SK-N-SH treated with all-trans-retinoic acid at 6 μM for 48 hours (cell line): ENCODE measurements around the gene UVSSA.

Experiments
- ATAC-seq: fragments of 200-7000 bp; cut with Tn5 transposase; 3 replicates; pipeline ENCODE4 v1.9.1; 2020; ENCODE audit warnings: mild to moderate bottlenecking, moderate library complexity
- ARNTL ChIP-seq: fragments of 450-650 bp; formaldehyde crosslinking; IDR thresholded peaks from 2 replicates; pipeline ENCODE4 v1.5.0; 2020; ENCODE audit warnings: low read depth, mild to moderate bottlenecking, moderate library complexity, borderline replicate concordance
- BACH2 ChIP-seq: fragments of 250-450 bp; sonication (Bioruptor Pico); IDR thresholded peaks from 2 replicates; pipeline ENCODE4 v1.9.0; 2021; ENCODE audit warnings: mild to moderate bottlenecking, borderline replicate concordance
- CSDC2 ChIP-seq: fragments of 250-450 bp; sonication (Bioruptor Pico); IDR thresholded peaks from 2 replicates; pipeline ENCODE4 v1.5.0; 2020; ENCODE audit warnings: mild to moderate bottlenecking, moderate library complexity
- ESRRG ChIP-seq: fragments of 250-450 bp; sonication (Bioruptor Pico); IDR thresholded peaks from 2 replicates; pipeline ENCODE4 v1.6.1; 2021; ENCODE audit warnings: mild to moderate bottlenecking
- GLIS3 ChIP-seq: fragments of 250-450 bp; sonication (Bioruptor Pico); IDR thresholded peaks from 2 replicates; pipeline ENCODE4 v1.5.0; 2020; ENCODE audit warnings: mild to moderate bottlenecking, moderate library complexity
- ISL1 ChIP-seq: fragments of 250-450 bp; sonication (Bioruptor Pico); IDR thresholded peaks from 2 replicates; pipeline ENCODE4 v2.1.2; 2022; ENCODE audit warnings: mild to moderate bottlenecking, moderate library complexity
- OSR1 ChIP-seq: fragments of 250-450 bp; sonication (Bioruptor Pico); IDR thresholded peaks from 2 replicates; pipeline ENCODE4 v1.8.0; 2022; ENCODE audit warnings: moderate library complexity, mild to moderate bottlenecking, inconsistent platforms
- PPARA ChIP-seq: fragments of 250-450 bp; sonication (Bioruptor Pico); IDR thresholded peaks from 2 replicates; pipeline ENCODE4 v1.5.0; 2020; ENCODE audit warnings: mild to moderate bottlenecking, borderline replicate concordance
- RARB ChIP-seq: fragments of 250-450 bp; sonication (Bioruptor Pico); IDR thresholded peaks from 2 replicates; pipeline ENCODE4 v1.8.0; 2021; ENCODE audit warnings: mild to moderate bottlenecking, moderate library complexity
- SNAI2 ChIP-seq: fragments of 250-450 bp; sonication (Bioruptor Pico); IDR thresholded peaks from 2 replicates; pipeline ENCODE4 v1.5.0; 2020; ENCODE audit warnings: mild to moderate bottlenecking, moderate library complexity
- TCF4 ChIP-seq: fragments of 250-450 bp; sonication (Bioruptor Pico); IDR thresholded peaks from 2 replicates; pipeline ENCODE4 v1.8.0; 2021; ENCODE audit warnings: mild to moderate bottlenecking, moderate library complexity, borderline replicate concordance
- TOX ChIP-seq: fragments of 250-450 bp; sonication (Bioruptor Pico); IDR thresholded peaks from 2 replicates; pipeline ENCODE4 v1.8.0; 2021; ENCODE audit warnings: mild to moderate bottlenecking, moderate library complexity, borderline replicate concordance
- ZC3H10 ChIP-seq: fragments of 250-450 bp; sonication (Bioruptor Pico); IDR thresholded peaks from 2 replicates; pipeline ENCODE4 v1.5.1; 2021; ENCODE audit warnings: mild to moderate bottlenecking, moderate library complexity
- ZFP3 ChIP-seq: fragments of 250-450 bp; sonication (Bioruptor Pico); IDR thresholded peaks from 2 replicates; pipeline ENCODE4 v1.5.0; 2020; ENCODE audit warnings: mild to moderate bottlenecking, moderate library complexity
- ZFP30 ChIP-seq: fragments of 450-650 bp; formaldehyde crosslinking; IDR thresholded peaks from 2 replicates; pipeline ENCODE4 v1.5.0; 2022; ENCODE audit warnings: mild to moderate bottlenecking, moderate library complexity
- ZNF565 ChIP-seq: fragments of 450-650 bp; formaldehyde crosslinking; conservative IDR thresholded peaks from 2 replicates; pipeline ENCODE4 v1.5.0; 2020; ENCODE audit warnings: low read depth, mild to moderate bottlenecking, moderate library complexity
- ZNF70 ChIP-seq: fragments of 450-650 bp; formaldehyde crosslinking; IDR thresholded peaks from 2 replicates; pipeline ENCODE4 v1.5.0; 2020; ENCODE audit warnings: mild to moderate bottlenecking, moderate library complexity
- ZNF8 ChIP-seq: fragments of 450-650 bp; formaldehyde crosslinking; IDR thresholded peaks from 2 replicates; pipeline ENCODE4 v1.5.0; 2020; ENCODE audit warnings: mild to moderate bottlenecking, moderate library complexity
- TF ChIP-seq, protein P1 (sequence below): fragments of 250-450 bp; sonication (Bioruptor Pico); IDR thresholded peaks from 2 replicates; pipeline ENCODE4 v1.8.0; 2021; ENCODE audit warnings: low read depth, mild to moderate bottlenecking, moderate library complexity, borderline replicate concordance
- TF ChIP-seq, protein P2 (sequence below): fragments of 250-450 bp; sonication (Bioruptor Pico); IDR thresholded peaks from 2 replicates; pipeline ENCODE4 v1.5.0; 2020; ENCODE audit warnings: mild to moderate bottlenecking, moderate library complexity
- TF ChIP-seq, protein P3 (sequence below): fragments of 250-450 bp; sonication (Bioruptor Pico); IDR thresholded peaks from 2 replicates; pipeline ENCODE4 v1.5.1; 2021; ENCODE audit warnings: mild to moderate bottlenecking, moderate library complexity
- TF ChIP-seq, protein P4 (sequence below): fragments of 250-450 bp; sonication (Bioruptor Pico); IDR thresholded peaks from 2 replicates; pipeline ENCODE4 v1.5.1; 2020; ENCODE audit warnings: low read depth, mild to moderate bottlenecking, moderate library complexity
- TF ChIP-seq, protein P5 (sequence below): fragments of 250-450 bp; sonication (Bioruptor Pico); IDR thresholded peaks from 2 replicates; pipeline ENCODE4 v1.8.0; 2020; ENCODE audit warnings: mild to moderate bottlenecking, moderate library complexity, borderline replicate concordance

Gene UVSSA

DNA sequence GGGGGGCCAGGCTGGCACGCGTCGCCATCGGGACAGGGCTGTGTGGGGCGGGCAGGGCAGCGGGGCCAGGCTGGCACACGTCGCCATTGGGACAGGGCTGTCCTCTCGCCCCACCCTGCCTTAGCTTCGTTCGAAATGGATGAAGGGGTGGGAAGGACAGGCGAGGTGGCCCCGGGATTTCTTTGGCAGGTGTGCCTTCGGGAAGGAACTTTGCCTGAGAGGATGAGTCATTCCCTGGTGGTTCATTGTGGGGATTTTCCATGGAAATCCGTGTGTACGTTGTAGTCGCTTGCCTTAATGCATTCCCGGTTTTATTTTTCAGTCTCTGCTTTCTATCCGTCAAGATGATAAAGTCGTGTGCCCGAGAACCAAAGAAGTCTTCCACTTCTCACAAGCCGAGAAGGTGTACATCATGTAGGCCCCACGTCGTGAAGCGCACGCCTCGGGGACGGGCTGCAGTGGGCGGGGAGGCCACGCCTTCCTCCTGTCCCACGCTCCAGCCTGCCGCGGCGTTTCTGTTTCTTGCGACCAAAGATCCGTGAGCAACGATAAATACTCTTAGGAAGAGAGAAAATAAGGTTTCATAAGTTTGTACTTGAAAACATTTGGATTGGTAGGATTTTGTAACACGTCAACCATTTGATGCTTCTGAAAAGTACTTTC lies 8.1 kb upstream of the UVSSA start:
- ATAC-seq = no peak
- no peak for TF ChIP-seq CSDC2 (CRISPR knock-in tag)
- TF ChIP-seq ARNTL (CRISPR knock-in tag) = no peak
- TF ChIP-seq, protein P1, sequence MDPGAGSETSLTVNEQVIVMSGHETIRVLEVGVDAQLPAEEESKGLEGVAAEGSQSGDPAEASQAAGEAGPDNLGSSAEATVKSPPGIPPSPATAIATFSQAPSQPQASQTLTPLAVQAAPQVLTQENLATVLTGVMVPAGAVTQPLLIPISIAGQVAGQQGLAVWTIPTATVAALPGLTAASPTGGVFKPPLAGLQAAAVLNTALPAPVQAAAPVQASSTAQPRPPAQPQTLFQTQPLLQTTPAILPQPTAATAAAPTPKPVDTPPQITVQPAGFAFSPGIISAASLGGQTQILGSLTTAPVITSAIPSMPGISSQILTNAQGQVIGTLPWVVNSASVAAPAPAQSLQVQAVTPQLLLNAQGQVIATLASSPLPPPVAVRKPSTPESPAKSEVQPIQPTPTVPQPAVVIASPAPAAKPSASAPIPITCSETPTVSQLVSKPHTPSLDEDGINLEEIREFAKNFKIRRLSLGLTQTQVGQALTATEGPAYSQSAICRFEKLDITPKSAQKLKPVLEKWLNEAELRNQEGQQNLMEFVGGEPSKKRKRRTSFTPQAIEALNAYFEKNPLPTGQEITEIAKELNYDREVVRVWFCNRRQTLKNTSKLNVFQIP (CRISPR knock-in tag) = no peak
- no peak for TF ChIP-seq ZFP30
- TF ChIP-seq GLIS3 (CRISPR knock-in tag) = no peak
- no peak for TF ChIP-seq BACH2 (CRISPR knock-in tag)
- TF ChIP-seq ZNF565 (CRISPR knock-in tag) = no peak
- TF ChIP-seq ESRRG (CRISPR knock-in tag) = no peak
- TF ChIP-seq, protein P2, sequence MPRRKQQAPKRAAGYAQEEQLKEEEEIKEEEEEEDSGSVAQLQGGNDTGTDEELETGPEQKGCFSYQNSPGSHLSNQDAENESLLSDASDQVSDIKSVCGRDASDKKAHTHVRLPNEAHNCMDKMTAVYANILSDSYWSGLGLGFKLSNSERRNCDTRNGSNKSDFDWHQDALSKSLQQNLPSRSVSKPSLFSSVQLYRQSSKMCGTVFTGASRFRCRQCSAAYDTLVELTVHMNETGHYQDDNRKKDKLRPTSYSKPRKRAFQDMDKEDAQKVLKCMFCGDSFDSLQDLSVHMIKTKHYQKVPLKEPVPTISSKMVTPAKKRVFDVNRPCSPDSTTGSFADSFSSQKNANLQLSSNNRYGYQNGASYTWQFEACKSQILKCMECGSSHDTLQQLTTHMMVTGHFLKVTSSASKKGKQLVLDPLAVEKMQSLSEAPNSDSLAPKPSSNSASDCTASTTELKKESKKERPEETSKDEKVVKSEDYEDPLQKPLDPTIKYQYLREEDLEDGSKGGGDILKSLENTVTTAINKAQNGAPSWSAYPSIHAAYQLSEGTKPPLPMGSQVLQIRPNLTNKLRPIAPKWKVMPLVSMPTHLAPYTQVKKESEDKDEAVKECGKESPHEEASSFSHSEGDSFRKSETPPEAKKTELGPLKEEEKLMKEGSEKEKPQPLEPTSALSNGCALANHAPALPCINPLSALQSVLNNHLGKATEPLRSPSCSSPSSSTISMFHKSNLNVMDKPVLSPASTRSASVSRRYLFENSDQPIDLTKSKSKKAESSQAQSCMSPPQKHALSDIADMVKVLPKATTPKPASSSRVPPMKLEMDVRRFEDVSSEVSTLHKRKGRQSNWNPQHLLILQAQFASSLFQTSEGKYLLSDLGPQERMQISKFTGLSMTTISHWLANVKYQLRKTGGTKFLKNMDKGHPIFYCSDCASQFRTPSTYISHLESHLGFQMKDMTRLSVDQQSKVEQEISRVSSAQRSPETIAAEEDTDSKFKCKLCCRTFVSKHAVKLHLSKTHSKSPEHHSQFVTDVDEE (CRISPR knock-in tag) = no peak
- no peak for TF ChIP-seq PPARA (CRISPR knock-in tag)
- no peak for TF ChIP-seq TOX (CRISPR knock-in tag)
- TF ChIP-seq SNAI2 = no peak
- TF ChIP-seq ISL1 (CRISPR knock-in tag) = no peak
- no peak for TF ChIP-seq OSR1 (CRISPR knock-in tag)
- TF ChIP-seq RARB (CRISPR knock-in tag) = no peak
- TF ChIP-seq, protein P3, sequence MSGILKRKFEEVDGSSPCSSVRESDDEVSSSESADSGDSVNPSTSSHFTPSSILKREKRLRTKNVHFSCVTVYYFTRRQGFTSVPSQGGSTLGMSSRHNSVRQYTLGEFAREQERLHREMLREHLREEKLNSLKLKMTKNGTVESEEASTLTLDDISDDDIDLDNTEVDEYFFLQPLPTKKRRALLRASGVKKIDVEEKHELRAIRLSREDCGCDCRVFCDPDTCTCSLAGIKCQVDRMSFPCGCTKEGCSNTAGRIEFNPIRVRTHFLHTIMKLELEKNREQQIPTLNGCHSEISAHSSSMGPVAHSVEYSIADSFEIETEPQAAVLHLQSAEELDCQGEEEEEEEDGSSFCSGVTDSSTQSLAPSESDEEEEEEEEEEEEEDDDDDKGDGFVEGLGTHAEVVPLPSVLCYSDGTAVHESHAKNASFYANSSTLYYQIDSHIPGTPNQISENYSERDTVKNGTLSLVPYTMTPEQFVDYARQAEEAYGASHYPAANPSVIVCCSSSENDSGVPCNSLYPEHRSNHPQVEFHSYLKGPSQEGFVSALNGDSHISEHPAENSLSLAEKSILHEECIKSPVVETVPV = no peak

DNA sequence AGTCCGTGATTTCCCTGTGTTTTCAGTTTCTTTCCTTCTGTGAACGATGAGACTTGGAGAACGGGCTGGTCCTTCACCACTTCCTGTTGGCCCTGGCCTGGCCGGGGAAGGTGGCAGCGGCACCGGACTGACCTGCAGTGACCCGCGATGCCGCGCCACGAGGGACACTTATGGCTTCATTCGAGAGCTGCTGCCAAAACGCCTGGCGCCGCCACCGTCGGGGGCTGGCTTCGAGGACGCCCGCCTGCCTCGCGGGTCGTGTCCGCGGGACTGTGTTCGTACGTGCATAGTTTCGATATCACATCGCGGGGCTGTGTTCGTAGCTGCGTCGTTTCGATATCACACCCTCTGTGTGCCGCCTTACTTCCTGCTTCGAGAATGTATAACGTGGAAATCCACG lies 7.5 kb upstream of the UVSSA start:
- no peak for TF ChIP-seq PPARA (CRISPR knock-in tag)
- TF ChIP-seq CSDC2 (CRISPR knock-in tag) = no peak
- TF ChIP-seq TCF4 = no peak
- no peak for TF ChIP-seq ZC3H10 (CRISPR knock-in tag)
- no peak for TF ChIP-seq GLIS3 (CRISPR knock-in tag)
- no peak for TF ChIP-seq ZNF70 (CRISPR knock-in tag)
- TF ChIP-seq, protein P3 = no peak
- TF ChIP-seq ISL1 (CRISPR knock-in tag) = no peak
- TF ChIP-seq ZNF8 (CRISPR knock-in tag) = no peak
- no peak for ATAC-seq

DNA sequence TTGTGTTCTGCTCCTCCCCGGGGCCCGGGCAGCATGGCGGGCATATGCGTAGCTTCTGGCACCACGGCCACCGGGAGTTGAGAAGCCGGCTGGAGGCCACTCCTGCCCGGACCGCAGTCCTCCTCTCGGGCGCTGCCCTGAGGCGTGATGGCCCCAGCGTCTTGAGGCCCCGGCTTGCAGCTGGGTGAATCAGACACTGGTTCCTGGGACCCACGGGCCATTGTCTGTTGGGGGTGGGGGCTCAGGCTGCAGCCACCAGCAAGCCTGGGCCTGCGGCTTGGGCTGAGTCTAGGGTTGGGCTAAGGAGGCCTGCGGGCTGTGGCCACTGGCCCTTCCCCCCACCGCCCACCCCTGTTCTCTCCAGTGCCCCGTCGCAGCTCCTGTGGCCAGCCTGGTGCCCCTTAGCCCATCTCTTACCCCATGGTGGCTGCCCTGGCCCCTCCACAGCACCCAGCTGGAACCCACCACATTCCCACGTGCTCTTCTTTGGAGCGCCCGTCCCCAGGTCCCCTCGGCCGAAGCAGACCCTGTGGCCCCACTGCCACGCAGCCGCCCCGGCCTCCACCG lies 6.7 kb upstream of the UVSSA start:
- TF ChIP-seq, protein P2 (CRISPR knock-in tag) = no peak
- TF ChIP-seq OSR1 (CRISPR knock-in tag) = no peak
- TF ChIP-seq ARNTL (CRISPR knock-in tag) = no peak
- no peak for TF ChIP-seq TCF4
- TF ChIP-seq, protein P4, sequence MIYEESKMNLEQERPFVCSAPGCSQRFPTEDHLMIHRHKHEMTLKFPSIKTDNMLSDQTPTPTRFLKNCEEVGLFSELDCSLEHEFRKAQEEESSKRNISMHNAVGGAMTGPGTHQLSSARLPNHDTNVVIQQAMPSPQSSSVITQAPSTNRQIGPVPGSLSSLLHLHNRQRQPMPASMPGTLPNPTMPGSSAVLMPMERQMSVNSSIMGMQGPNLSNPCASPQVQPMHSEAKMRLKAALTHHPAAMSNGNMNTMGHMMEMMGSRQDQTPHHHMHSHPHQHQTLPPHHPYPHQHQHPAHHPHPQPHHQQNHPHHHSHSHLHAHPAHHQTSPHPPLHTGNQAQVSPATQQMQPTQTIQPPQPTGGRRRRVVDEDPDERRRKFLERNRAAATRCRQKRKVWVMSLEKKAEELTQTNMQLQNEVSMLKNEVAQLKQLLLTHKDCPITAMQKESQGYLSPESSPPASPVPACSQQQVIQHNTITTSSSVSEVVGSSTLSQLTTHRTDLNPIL (CRISPR knock-in tag) = no peak
- TF ChIP-seq RARB (CRISPR knock-in tag) = no peak
- TF ChIP-seq ZFP3 = no peak
- TF ChIP-seq ISL1 (CRISPR knock-in tag) = no peak
- no peak for TF ChIP-seq ZFP30
- TF ChIP-seq ZNF8 (CRISPR knock-in tag) = no peak
- TF ChIP-seq, protein P5, sequence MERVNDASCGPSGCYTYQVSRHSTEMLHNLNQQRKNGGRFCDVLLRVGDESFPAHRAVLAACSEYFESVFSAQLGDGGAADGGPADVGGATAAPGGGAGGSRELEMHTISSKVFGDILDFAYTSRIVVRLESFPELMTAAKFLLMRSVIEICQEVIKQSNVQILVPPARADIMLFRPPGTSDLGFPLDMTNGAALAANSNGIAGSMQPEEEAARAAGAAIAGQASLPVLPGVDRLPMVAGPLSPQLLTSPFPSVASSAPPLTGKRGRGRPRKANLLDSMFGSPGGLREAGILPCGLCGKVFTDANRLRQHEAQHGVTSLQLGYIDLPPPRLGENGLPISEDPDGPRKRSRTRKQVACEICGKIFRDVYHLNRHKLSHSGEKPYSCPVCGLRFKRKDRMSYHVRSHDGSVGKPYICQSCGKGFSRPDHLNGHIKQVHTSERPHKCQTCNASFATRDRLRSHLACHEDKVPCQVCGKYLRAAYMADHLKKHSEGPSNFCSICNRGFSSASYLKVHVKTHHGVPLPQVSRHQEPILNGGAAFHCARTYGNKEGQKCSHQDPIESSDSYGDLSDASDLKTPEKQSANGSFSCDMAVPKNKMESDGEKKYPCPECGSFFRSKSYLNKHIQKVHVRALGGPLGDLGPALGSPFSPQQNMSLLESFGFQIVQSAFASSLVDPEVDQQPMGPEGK (CRISPR knock-in tag) = no peak
- no peak for TF ChIP-seq ZNF70 (CRISPR knock-in tag)
- no peak for ATAC-seq
